IPS DF 19.7 (cell line): ENCODE results near the gene MMRN2.
"Not testable (repeated sequence)": the region's sequence is repeated elsewhere in the genome, so short reads cannot be mapped to it uniquely, and the experiment has no call there.

ENCODE experiments used
- DNase-seq: peaks from one replicate; pipeline ENCODE4 v3.0.0-alpha.2; 2013; ENCODE audit warnings: low read depth, low spot score

MMRN2 gene

GRCh38 chr10:86957471-86958115 lies at the start of gene MMRN2:
MMRN2 (minus strand) TSS chr10:86957615; CDS start chr10:86957541, 74 bp downstream.
- DNase-seq = no peak

- DNase-seq = not testable (repeated sequence)
Measured at GRCh38 chr10:87007124-87007523, 49.7 kb upstream of the MMRN2 start.

- DNase-seq = no peak
Measured at GRCh38 chr10:87000491-87000890, 43.1 kb upstream of the MMRN2 start.

GRCh38 chr10:86999802-87000403 lies 42.5 kb upstream of the MMRN2 start:
- not testable (repeated sequence) for DNase-seq

- DNase-seq = no peak
Measured at GRCh38 chr10:86992929-86993328, 35.5 kb upstream of the MMRN2 start.

- no peak for DNase-seq
Measured at GRCh38 chr10:86992456-86992855, 35.0 kb upstream of the MMRN2 start.

- DNase-seq = not testable (repeated sequence)
Measured at GRCh38 chr10:86991362-86991761, 33.9 kb upstream of the MMRN2 start.

GRCh38 chr10:86988520-86988919 lies 31.1 kb upstream of the MMRN2 start:
- DNase-seq = no peak

GRCh38 chr10:86984498-86984897 lies 27.1 kb upstream of the MMRN2 start:
- not testable (repeated sequence) for DNase-seq

- no peak for DNase-seq
Measured at GRCh38 chr10:86981716-86982115, 24.3 kb upstream of the MMRN2 start.

- not testable (repeated sequence) for DNase-seq
Measured at GRCh38 chr10:86981020-86981419, 23.6 kb upstream of the MMRN2 start.

GRCh38 chr10:86979977-86980448 lies 22.6 kb upstream of the MMRN2 start:
- DNase-seq = no peak

GRCh38 chr10:86979296-86979818 lies 21.9 kb upstream of the MMRN2 start:
- no peak for DNase-seq

- DNase-seq = not testable (repeated sequence)
Measured at GRCh38 chr10:86978457-86978856, 21.0 kb upstream of the MMRN2 start.

GRCh38 chr10:86976362-86977056 lies 19.1 kb upstream of the MMRN2 start:
- DNase-seq = no peak

- DNase-seq = no peak
Measured at GRCh38 chr10:86974484-86974883, 17.1 kb upstream of the MMRN2 start.

- DNase-seq = no peak
Measured at GRCh38 chr10:86972613-86973380, 15.4 kb upstream of the MMRN2 start.

- no peak for DNase-seq
Measured at GRCh38 chr10:86971232-86971991, 14.0 kb upstream of the MMRN2 start.

- no peak for DNase-seq
Measured at GRCh38 chr10:86970982-86971231, 13.5 kb upstream of the MMRN2 start.

- DNase-seq = no peak
Measured at GRCh38 chr10:86970162-86970981, 13.0 kb upstream of the MMRN2 start.
